HG02981 (cell line): Measurements from ENCODE around the gene ALX4.

Source experiments
- ATAC-seq: cut with Tn5 transposase; IDR thresholded peaks from one replicate; pipeline ENCODE4 v1.9.1; 2021; ENCODE audit warnings: mild to moderate bottlenecking, moderate library complexity; ENCODE audit not compliant: unreplicated experiment

Gene ALX4

GRCh38 chr11:44268614-44269080, 41.3 kb downstream of the ALX4 start:
- ATAC-seq: no peak

- ATAC-seq: no peak
Measured at GRCh38 chr11:44267750-44268613, 42.0 kb downstream of the ALX4 start.

- ATAC-seq: no peak
Measured at GRCh38 chr11:44267006-44267749, 42.8 kb downstream of the ALX4 start.

GRCh38 chr11:44266056-44266780, 43.7 kb downstream of the ALX4 start:
- ATAC-seq: no peak

GRCh38 chr11:44264761-44265160, 45.2 kb downstream of the ALX4 start:
- no peak for ATAC-seq

- ATAC-seq: no peak
Measured at GRCh38 chr11:44264438-44264749, 45.5 kb downstream of the ALX4 start.

- no peak for ATAC-seq
Measured at GRCh38 chr11:44263738-44264437, 46.1 kb downstream of the ALX4 start.

GRCh38 chr11:44261800-44262591, 47.9 kb downstream of the ALX4 start:
- no peak for ATAC-seq

GRCh38 chr11:44260081-44260480, 49.9 kb downstream of the ALX4 start:
- ATAC-seq: no peak

GRCh38 chr11:44258839-44259420, 51.0 kb downstream of the ALX4 start:
- ATAC-seq: no peak

- no peak for ATAC-seq
Measured at GRCh38 chr11:44258190-44258489, 51.8 kb downstream of the ALX4 start.

- no peak for ATAC-seq
Measured at GRCh38 chr11:44257338-44258189, 52.4 kb downstream of the ALX4 start.

- no peak for ATAC-seq
Measured at GRCh38 chr11:44256673-44257291, 53.2 kb downstream of the ALX4 start.

GRCh38 chr11:44255406-44256071, 54.4 kb downstream of the ALX4 start:
- ATAC-seq: no peak

GRCh38 chr11:44252999-44253602, 56.8 kb downstream of the ALX4 start:
- ATAC-seq: no peak

- no peak for ATAC-seq
Measured at GRCh38 chr11:44250421-44250820, 59.5 kb downstream of the ALX4 start.

- ATAC-seq: no peak
Measured at GRCh38 chr11:44248109-44248508, 61.8 kb downstream of the ALX4 start.

GRCh38 chr11:44247508-44247907, 62.4 kb downstream of the ALX4 start:
- no peak for ATAC-seq
